Activated CD8-positive, alpha-beta memory T cell treated with anti-CD3 and anti-CD28 coated beads, Interleukin-2, amount 50 U/mL, for 24 hours (primary cell): ENCODE measurements around the gene KMT2A.
"Not testable (repeated sequence)": the region's sequence is repeated elsewhere in the genome, so short reads cannot be mapped to it uniquely, and the experiment has no call there.

Experiments
- DNase-seq: peaks from one replicate; pipeline ENCODE4 v3.0.0-alpha.2; 2020; ENCODE audit errors: extremely low read depth

Gene KMT2A

GRCh38 chr11:118435893-118436624 lies at the start of gene KMT2A:
KMT2A (plus strand) TSS chr11:118436492; CDS start chr11:118436513, 21 bp downstream.
- peak; percentile 81 for DNase-seq

- no peak for DNase-seq
Measured at GRCh38 chr11:118396097-118396501, 40.2 kb upstream of the KMT2A start.

- DNase-seq, result no peak
Measured at GRCh38 chr11:118397448-118397847, 38.8 kb upstream of the KMT2A start.

- no peak for DNase-seq
Measured at GRCh38 chr11:118398791-118399559, 37.3 kb upstream of the KMT2A start.

GRCh38 chr11:118401151-118401879 lies 35.0 kb upstream of the KMT2A start, which contains the start of gene ATP5MG:
ATP5MG (plus strand) TSS chr11:118401606; CDS start chr11:118401666, 60 bp downstream.
- peak; percentile 83 for DNase-seq

- DNase-seq, result no peak
Measured at GRCh38 chr11:118401880-118402590, 34.3 kb upstream of the KMT2A start.

GRCh38 chr11:118402594-118402993 lies 33.7 kb upstream of the KMT2A start:
- DNase-seq, result not testable (repeated sequence)

- DNase-seq, result no peak
Measured at GRCh38 chr11:118406599-118407166, 29.6 kb upstream of the KMT2A start.

- no peak for DNase-seq
Measured at GRCh38 chr11:118410055-118410745, 26.1 kb upstream of the KMT2A start.

GRCh38 chr11:118411530-118411929 lies 24.8 kb upstream of the KMT2A start:
- DNase-seq, result no peak

- no peak for DNase-seq
Measured at GRCh38 chr11:118412921-118413320, 23.4 kb upstream of the KMT2A start.

GRCh38 chr11:118415062-118415738 lies 21.1 kb upstream of the KMT2A start:
- no peak for DNase-seq

- no peak for DNase-seq
Measured at GRCh38 chr11:118415739-118416068, 20.6 kb upstream of the KMT2A start.

GRCh38 chr11:118416900-118417299 lies 19.4 kb upstream of the KMT2A start:
- not testable (repeated sequence) for DNase-seq

GRCh38 chr11:118417801-118418200 lies 18.5 kb upstream of the KMT2A start:
- DNase-seq, result no peak

GRCh38 chr11:118418766-118419165 lies 17.5 kb upstream of the KMT2A start:
- DNase-seq, result no peak

- no peak for DNase-seq
Measured at GRCh38 chr11:118427707-118428106, 8.6 kb upstream of the KMT2A start.

- DNase-seq, result no peak
Measured at GRCh38 chr11:118430956-118431355, 5.3 kb upstream of the KMT2A start.

- DNase-seq, result no peak
Measured at GRCh38 chr11:118434123-118434552, 2.2 kb upstream of the KMT2A start.
